ENCODE data around the gene UBA52. TPM values are rescaled to one million over a fixed set of nuclear protein-coding genes. Genes with fewer than 3 reads are reported as not detected.
A peak's percentile ranks its signal among the peaks of the same experiment; 100 is the strongest.

Gene UBA52
- total RNA-seq, 6 donors from 2014 or later = 127 to 988 (median 458) TPM

DNA sequence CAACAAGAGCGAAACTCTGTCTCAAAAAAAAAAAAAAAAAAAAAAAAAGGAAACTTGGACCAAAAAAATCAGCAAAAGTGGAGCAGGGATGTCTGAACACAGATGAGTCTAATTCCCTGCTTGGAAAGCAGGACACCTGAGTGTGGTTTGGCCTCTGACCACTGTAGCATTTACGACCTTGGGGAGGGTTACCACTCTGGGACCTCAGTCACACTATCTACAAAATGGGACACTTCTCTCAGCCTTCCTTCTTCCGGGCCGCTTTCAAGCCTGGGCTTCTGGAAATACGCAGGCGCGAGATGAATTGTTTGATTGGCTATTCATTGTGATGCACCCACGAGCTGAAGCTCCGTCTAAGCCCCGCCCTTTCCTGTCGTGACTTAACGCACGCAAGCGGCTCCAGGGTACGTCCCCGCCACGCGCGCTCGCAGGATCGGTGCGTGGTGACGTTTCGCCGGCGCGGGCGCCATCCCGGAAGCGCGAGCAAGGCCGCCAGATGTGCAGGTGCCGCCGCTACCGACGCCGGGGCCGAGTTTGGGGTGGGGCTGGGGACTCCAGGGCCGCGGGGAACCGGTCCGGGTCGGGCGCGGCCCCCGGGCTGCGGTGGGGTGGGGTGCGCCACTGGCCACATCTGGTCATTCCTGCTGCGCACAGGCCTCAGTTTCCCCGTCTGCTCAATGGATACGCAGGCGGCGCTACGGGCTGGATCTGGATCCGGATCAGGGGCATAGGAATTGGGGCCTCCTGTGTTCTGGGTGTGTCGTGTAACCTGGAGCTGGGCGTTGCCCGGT lies 14.1 kb upstream of the UBA52 start, which contains the start of gene KXD1:
TSS of gene KXD1 (plus strand) at position 460 of the 791 bp plus-strand sequence. CDS start 4,187 bp downstream, outside the sequence.
- Histone ChIP-seq H3K27ac (peak within 1 kb of the TSS; percentile 91 to 98 (median 96)), H3K36me3 (peaks cover 0 to 9% (median 2%) of the 10 kb centered on the region in 4 donors), H3K4me1 (peaks cover 9 to 21% (median 12%) of the 10 kb centered on the region in 4 donors), H3K27me3 (no peaks in the 10 kb centered on the region), H3K9me3 (no peaks in the 10 kb centered on the region), H3K4me3 (peak within 1 kb of the TSS; percentile 78 to 92 (median 86))
- WGBS, 2 donors = 1 to 6% methylated on average over 11 to 46 of the region's 58 CpGs
- peak; percentile 98 to 99 for ATAC-seq (ENCODE audit: low FRiP score in 2 of 2)
- peak; percentile 99 for DNase-seq
- TF ChIP-seq POLR2A (IDR thresholded peaks at IDR 0.05) = peak in 1 of 4 donors; percentile 89
- TF ChIP-seq POLR2AphosphoS5 (IDR thresholded peaks at IDR 0.05) = peak; percentile 97 to 98
- peak in 2 of 4 donors; percentile 53 to 82 for TF ChIP-seq EP300 (IDR thresholded peaks at IDR 0.05)
- TF ChIP-seq, protein P1, sequence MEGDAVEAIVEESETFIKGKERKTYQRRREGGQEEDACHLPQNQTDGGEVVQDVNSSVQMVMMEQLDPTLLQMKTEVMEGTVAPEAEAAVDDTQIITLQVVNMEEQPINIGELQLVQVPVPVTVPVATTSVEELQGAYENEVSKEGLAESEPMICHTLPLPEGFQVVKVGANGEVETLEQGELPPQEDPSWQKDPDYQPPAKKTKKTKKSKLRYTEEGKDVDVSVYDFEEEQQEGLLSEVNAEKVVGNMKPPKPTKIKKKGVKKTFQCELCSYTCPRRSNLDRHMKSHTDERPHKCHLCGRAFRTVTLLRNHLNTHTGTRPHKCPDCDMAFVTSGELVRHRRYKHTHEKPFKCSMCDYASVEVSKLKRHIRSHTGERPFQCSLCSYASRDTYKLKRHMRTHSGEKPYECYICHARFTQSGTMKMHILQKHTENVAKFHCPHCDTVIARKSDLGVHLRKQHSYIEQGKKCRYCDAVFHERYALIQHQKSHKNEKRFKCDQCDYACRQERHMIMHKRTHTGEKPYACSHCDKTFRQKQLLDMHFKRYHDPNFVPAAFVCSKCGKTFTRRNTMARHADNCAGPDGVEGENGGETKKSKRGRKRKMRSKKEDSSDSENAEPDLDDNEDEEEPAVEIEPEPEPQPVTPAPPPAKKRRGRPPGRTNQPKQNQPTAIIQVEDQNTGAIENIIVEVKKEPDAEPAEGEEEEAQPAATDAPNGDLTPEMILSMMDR (IDR thresholded peaks at IDR 0.05) = peak in 1 of 6 experiments; percentile 4

DNA sequence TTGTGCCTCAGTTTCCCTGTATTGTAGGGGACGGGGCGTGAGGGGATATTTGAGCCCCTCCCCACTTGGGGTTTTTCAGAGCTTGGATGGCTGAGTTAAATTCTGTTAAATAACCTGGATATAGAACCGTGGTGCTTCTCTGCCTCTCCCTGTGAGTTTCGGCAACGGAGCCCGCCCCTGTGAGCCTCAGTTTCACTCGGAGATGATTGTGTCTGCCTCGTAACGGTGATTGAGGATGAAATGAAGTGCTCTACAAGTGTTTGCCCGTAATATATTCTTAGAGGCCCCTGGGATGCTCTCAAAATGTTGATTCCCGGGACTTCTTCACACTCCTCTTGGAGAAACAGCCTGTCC lies 13.5 kb upstream of the UBA52 start:
- peak overlapping the region; percentile 91 to 98 (median 96) for H3K27ac ChIP-seq
- peaks cover 0 to 15% (median 7%) of the 10 kb centered on the region in 4 donors for H3K36me3 ChIP-seq
- no peak for TF ChIP-seq EP300 (IDR thresholded peaks at IDR 0.05)
- TF ChIP-seq POLR2A (IDR thresholded peaks at IDR 0.05) = no peak
- TF ChIP-seq, protein P1 (IDR thresholded peaks at IDR 0.05) = no peak
- H3K27me3 ChIP-seq = no peaks in the 10 kb centered on the region
- 4 to 11% methylated on average over 7 to 11 of the region's 11 CpGs for WGBS, 2 donors
- peaks cover 9 to 21% (median 12%) of the 10 kb centered on the region in 4 donors for H3K4me1 ChIP-seq
- no peaks in the 10 kb centered on the region for H3K9me3 ChIP-seq
- H3K4me3 ChIP-seq = peak overlapping the region; percentile 78 to 92 (median 86)
- peak in 1 of 2 donors; percentile 31 for ATAC-seq (ENCODE audit: low FRiP score in 2 of 2)
- no peak for DNase-seq

GRCh38 chr19:18558604-18559003 lies 13.1 kb upstream of the UBA52 start:
- peak overlapping the region; percentile 91 to 98 (median 96) for H3K27ac ChIP-seq
- DNase-seq = no peak
- H3K27me3 ChIP-seq = no peaks in the 10 kb centered on the region
- TF ChIP-seq EP300 (IDR thresholded peaks at IDR 0.05) = no peak
- TF ChIP-seq POLR2AphosphoS5 (IDR thresholded peaks at IDR 0.05) = no peak
- TF ChIP-seq, protein P1 (IDR thresholded peaks at IDR 0.05) = no peak
- no peak for TF ChIP-seq POLR2A (IDR thresholded peaks at IDR 0.05)
- no peak for ATAC-seq (ENCODE audit: low FRiP score in 2 of 2)
- peak overlapping the region; percentile 78 to 92 (median 86) for H3K4me3 ChIP-seq
- H3K9me3 ChIP-seq = no peaks in the 10 kb centered on the region
- 53 to 57% methylated on average over 3 of the region's 3 CpGs for WGBS, 2 donors
- peaks cover 9 to 21% (median 12%) of the 10 kb centered on the region in 4 donors for H3K4me1 ChIP-seq
- H3K36me3 ChIP-seq = peaks cover 0 to 19% (median 11%) of the 10 kb centered on the region in 4 donors

DNA sequence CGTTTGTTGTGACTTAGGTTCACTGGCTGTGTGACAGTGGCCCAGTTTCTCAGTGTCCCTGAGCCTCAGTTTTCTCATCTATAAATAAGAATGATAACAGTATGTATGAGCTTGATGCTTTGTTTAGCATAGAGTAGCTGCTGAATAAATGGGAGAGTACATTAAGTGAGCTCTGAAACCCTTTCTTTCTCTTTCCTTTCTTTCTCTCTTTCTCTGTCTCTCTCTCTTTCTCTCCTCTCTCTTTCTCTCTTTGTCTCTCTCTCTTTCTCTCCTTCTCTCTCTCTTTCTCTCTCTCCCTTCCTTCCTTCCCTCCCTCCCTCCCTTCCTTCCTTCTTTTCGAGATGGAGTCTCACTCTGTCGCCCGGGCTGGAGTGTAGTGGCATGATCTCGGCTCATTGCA lies 12.0 kb upstream of the UBA52 start:
- Histone ChIP-seq H3K9me3 (no peaks in the 10 kb centered on the region), H3K27me3 (no peaks in the 10 kb centered on the region), H3K36me3 (peaks cover 4 to 30% (median 22%) of the 10 kb centered on the region in 4 donors), H3K4me3 (no peak overlapping the region), H3K27ac (peak overlapping the region in 2 of 4 donors; percentile 42 to 95), H3K4me1 (peaks cover 9 to 21% (median 12%) of the 10 kb centered on the region in 4 donors)
- ATAC-seq (ENCODE audit: low FRiP score in 2 of 2) (no peak), DNase-seq (no peak)
- TF ChIP-seq POLR2AphosphoS5 (IDR thresholded peaks at IDR 0.05) = no peak
- no peak for TF ChIP-seq POLR2A (IDR thresholded peaks at IDR 0.05)
- 53 to 72% methylated on average over 5 of the region's 5 CpGs for WGBS, 2 donors

- Histone ChIP-seq H3K27me3 (no peaks in the 10 kb centered on the region), H3K9me3 (no peaks in the 10 kb centered on the region), H3K4me1 (peaks cover 9 to 21% (median 12%) of the 10 kb centered on the region in 4 donors), H3K4me3 (no peak overlapping the region), H3K27ac (peak overlapping the region; percentile 61 to 76 (median 70)), H3K36me3 (peaks cover 19 to 54% (median 45%) of the 10 kb centered on the region in 4 donors)
- WGBS, 2 donors = 81 to 84% methylated on average over 13 to 14 of the region's 14 CpGs
- DNase-seq (peak in 1 of 2 donors; percentile 54), ATAC-seq (ENCODE audit: low FRiP score in 2 of 2) (no peak)
- TF ChIP-seq EP300 (IDR thresholded peaks at IDR 0.05) (no peak), POLR2AphosphoS5 (IDR thresholded peaks at IDR 0.05) (no peak), POLR2A (IDR thresholded peaks at IDR 0.05) (no peak)
- TF ChIP-seq, protein P1 (IDR thresholded peaks at IDR 0.05) = no peak
Measured at GRCh38 chr19:18562086-18562485, 9.6 kb upstream of the UBA52 start.
